Testis (tissue), 3 donors: ENCODE measurements around the gene TAF1A. TPM values are rescaled to one million over a fixed set of nuclear protein-coding genes. Genes with fewer than 3 reads are reported as not detected.

Experiments used
- DNase-seq: peaks from one replicate; pipeline ENCODE4 v3.0.0-alpha.2; 2019
- H3K27ac ChIP-seq, 2 donors: fragments of 200-600 bp; sonication (generic); one replicate each; pipeline ENCODE4 v1.5.1; 2019
- H3K27me3 ChIP-seq: fragments of 200-600 bp; sonication (generic); one replicate; pipeline ENCODE4 v1.5.1; 2019
- H3K36me3 ChIP-seq: fragments of 200-600 bp; sonication (generic); one replicate; pipeline ENCODE4 v1.5.1; 2017; ENCODE audit warnings: low read depth; ENCODE audit errors: missing control alignments
- H3K4me1 ChIP-seq: fragments of 200-600 bp; sonication (generic); one replicate; pipeline ENCODE4 v1.5.1; 2019
- H3K4me3 ChIP-seq, 2 donors: fragments of 200-600 bp; sonication (generic); one replicate each; pipeline ENCODE4 v1.5.1; 2017 to 2019
- H3K9me3 ChIP-seq: fragments of 200-600 bp; sonication (generic); one replicate; pipeline ENCODE4 v1.5.1; 2017
- POLR2A ChIP-seq: fragments of 450-650 bp; IDR thresholded peaks from one replicate; pipeline ENCODE4 v1.6.1; 2017; ENCODE audit warnings: antibody characterized with exemption, mild to moderate bottlenecking, moderate library complexity
- WGBS, 2 donors: methylation state at CpG; one replicate each; pipeline ENCODE4 v1.1.5; 2018; 5-methylcytosine and 5-hydroxymethylcytosine counted together
- intact Hi-C: fragments of 100-400 bp; cut with DNase I; formaldehyde crosslinking; loops from one replicate; pipeline ENCODE4 v1.15.1; 2023; ENCODE audit warnings: low total_unique reads
- polyA plus RNA-seq: library from polyadenylated mRNA; stranded (reverse); fragments of 350-450 nt; fragmentation: Illumina TruSeq; extraction: RNeasy Lipid Tissue Mini Kit (QIAGEN cat#74804); gene quantifications from one replicate; pipeline ENCODE4 v1.2.3, GENCODE V29; 2014; ENCODE audit warnings: low read depth, low replicate concordance; ENCODE audit not compliant: insufficient read depth
- total RNA-seq, 2 donors: library from RNA; depleted of rRNA; stranded (reverse); fragments of >200 nt; gene quantifications; one replicate each; pipeline ENCODE4 v1.2.3, GENCODE V29; 2016
- TF ChIP-seq, protein P1 (sequence below), 3 experiments: fragments of 450-650 bp in 2 of 3; fragments of 200-600 bp in 1 of 3; sonication (generic) in 1 of 3; IDR thresholded peaks; one replicate each; pipeline ENCODE4 v1.5.1; 2016 to 2019; ENCODE audit warnings: antibody characterized with exemption in 3 of 3, mild to moderate bottlenecking in 2 of 3, moderate library complexity in 1 of 3

The TAF1A gene
- total and polyA plus RNA-seq, 3 donors from 2014 or later = 12.4 to 15.1 (median 13.2) TPM

DNA sequence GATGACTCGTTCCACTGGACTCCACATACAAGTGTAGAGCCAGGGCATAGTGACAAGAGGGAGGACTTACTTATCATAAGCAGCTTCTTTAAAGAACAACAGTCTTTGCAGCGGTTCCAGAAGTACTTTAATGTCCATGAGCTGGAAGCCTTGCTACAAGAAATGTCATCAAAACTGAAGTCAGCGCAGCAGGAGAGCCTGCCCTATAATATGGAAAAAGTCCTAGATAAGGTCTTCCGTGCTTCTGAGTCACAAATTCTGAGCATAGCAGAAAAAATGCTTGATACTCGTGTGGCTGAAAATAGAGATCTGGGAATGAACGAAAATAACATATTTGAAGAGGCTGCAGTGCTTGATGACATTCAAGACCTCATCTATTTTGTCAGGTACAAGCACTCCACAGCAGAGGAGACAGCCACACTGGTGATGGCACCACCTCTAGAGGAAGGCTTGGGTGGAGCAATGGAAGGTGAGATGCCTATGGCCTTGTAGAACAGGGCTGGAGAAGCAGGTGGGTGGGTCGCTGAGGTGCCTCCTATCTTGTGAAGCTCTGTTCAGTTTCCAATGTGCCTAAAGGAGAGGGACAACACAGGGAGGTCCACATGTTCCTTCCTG, 40.3 kb upstream of the TAF1A start:
- intact Hi-C loops = no loop called here
- no peak overlapping the region for H3K27ac ChIP-seq
- H3K36me3 ChIP-seq = no peaks in the 10 kb centered on the region
- DNase-seq = no peak
- no peaks in the 10 kb centered on the region for H3K27me3 ChIP-seq
- TF ChIP-seq, protein P1, sequence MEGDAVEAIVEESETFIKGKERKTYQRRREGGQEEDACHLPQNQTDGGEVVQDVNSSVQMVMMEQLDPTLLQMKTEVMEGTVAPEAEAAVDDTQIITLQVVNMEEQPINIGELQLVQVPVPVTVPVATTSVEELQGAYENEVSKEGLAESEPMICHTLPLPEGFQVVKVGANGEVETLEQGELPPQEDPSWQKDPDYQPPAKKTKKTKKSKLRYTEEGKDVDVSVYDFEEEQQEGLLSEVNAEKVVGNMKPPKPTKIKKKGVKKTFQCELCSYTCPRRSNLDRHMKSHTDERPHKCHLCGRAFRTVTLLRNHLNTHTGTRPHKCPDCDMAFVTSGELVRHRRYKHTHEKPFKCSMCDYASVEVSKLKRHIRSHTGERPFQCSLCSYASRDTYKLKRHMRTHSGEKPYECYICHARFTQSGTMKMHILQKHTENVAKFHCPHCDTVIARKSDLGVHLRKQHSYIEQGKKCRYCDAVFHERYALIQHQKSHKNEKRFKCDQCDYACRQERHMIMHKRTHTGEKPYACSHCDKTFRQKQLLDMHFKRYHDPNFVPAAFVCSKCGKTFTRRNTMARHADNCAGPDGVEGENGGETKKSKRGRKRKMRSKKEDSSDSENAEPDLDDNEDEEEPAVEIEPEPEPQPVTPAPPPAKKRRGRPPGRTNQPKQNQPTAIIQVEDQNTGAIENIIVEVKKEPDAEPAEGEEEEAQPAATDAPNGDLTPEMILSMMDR (IDR thresholded peaks at IDR 0.05) = no peak
- no peak for TF ChIP-seq POLR2A
- 90 to 92% methylated on average over 7 of the region's 7 CpGs for WGBS, 2 donors
- H3K9me3 ChIP-seq = no peaks in the 10 kb centered on the region
- no peak overlapping the region for H3K4me3 ChIP-seq
- no peaks in the 10 kb centered on the region for H3K4me1 ChIP-seq

GRCh38 chr1:222627232-222627631, 37.5 kb upstream of the TAF1A start:
- H3K4me1 ChIP-seq = no peaks in the 10 kb centered on the region
- 76 to 93% methylated on average over 6 of the region's 6 CpGs for WGBS, 2 donors
- no peaks in the 10 kb centered on the region for H3K36me3 ChIP-seq
- no peaks in the 10 kb centered on the region for H3K27me3 ChIP-seq
- H3K27ac ChIP-seq = no peak overlapping the region
- H3K9me3 ChIP-seq = no peaks in the 10 kb centered on the region
- TF ChIP-seq POLR2A = no peak
- TF ChIP-seq, protein P1 (IDR thresholded peaks at IDR 0.05) = no peak
- no peak for DNase-seq
- H3K4me3 ChIP-seq = no peak overlapping the region
- intact Hi-C loops = no loop called here

DNA sequence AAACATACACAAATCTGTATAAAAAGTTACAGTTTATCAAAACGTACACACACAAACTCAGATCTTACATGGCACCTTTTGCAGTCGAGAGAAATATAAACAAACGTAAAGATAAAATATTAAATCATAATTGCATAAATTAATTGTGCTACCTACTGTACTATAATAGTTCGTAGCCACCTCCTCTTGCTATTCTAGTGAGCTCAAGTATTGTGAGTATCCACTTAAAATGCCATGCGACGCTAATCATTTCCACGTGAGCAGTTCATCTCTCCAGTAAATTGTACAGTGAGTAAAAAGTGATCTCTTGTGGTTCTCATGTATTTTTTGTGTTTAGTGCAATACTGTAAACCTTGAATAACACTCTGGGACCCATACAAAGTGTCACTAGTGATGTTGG, 34.5 kb upstream of the TAF1A start:
- DNase-seq = no peak
- 96 to 97% methylated on average over 7 of the region's 7 CpGs for WGBS, 2 donors
- Histone ChIP-seq H3K4me3 (no peak overlapping the region), H3K9me3 (no peaks in the 10 kb centered on the region), H3K4me1 (peaks cover 4% of the 10 kb centered on the region), H3K36me3 (no peaks in the 10 kb centered on the region), H3K27me3 (no peaks in the 10 kb centered on the region), H3K27ac (no peak overlapping the region)
- TF ChIP-seq, protein P1 (IDR thresholded peaks at IDR 0.05) = no peak
- TF ChIP-seq POLR2A = no peak
- intact Hi-C loops = no loop called here

DNA sequence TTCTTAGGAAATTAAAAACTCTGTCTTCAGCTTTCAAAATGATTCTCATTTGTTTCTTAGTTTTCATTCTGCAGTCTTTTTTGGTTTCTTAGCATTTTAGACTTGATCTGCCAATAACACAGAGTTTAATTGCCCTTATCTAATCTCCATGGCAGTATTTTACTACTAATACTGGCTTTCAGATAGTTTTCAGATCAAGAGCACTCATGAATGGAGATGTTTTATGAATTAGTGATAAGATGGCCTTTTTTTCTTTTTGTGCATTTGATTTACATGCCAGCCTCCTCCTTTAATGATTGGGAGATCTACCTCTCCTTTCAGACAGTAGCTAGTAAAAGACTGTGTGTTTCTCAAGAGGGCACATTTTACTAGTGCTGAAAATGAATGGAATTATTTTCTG, 33.7 kb upstream of the TAF1A start:
- H3K27me3 ChIP-seq = no peaks in the 10 kb centered on the region
- no peak overlapping the region for H3K4me3 ChIP-seq
- no peak overlapping the region for H3K27ac ChIP-seq
- H3K4me1 ChIP-seq = peaks cover 8% of the 10 kb centered on the region
- no peaks in the 10 kb centered on the region for H3K9me3 ChIP-seq
- TF ChIP-seq, protein P1 (IDR thresholded peaks at IDR 0.05) = no peak
- no peak for TF ChIP-seq POLR2A
- H3K36me3 ChIP-seq = no peaks in the 10 kb centered on the region
- DNase-seq = no peak
- intact Hi-C loops = no loop called here

GRCh38 chr1:222622765-222623164, 33.0 kb upstream of the TAF1A start:
- intact Hi-C loops = no loop called here
- no peak for DNase-seq
- TF ChIP-seq POLR2A = no peak
- TF ChIP-seq, protein P1 (IDR thresholded peaks at IDR 0.05) = no peak
- H3K36me3 ChIP-seq = no peaks in the 10 kb centered on the region
- no peaks in the 10 kb centered on the region for H3K9me3 ChIP-seq
- H3K4me3 ChIP-seq = no peak overlapping the region
- no peak overlapping the region for H3K27ac ChIP-seq
- peaks cover 8% of the 10 kb centered on the region for H3K4me1 ChIP-seq
- 88 to 90% methylated on average over 5 of the region's 5 CpGs for WGBS, 2 donors
- no peaks in the 10 kb centered on the region for H3K27me3 ChIP-seq
